ENCODE results near the gene AGBL1.

DNA sequence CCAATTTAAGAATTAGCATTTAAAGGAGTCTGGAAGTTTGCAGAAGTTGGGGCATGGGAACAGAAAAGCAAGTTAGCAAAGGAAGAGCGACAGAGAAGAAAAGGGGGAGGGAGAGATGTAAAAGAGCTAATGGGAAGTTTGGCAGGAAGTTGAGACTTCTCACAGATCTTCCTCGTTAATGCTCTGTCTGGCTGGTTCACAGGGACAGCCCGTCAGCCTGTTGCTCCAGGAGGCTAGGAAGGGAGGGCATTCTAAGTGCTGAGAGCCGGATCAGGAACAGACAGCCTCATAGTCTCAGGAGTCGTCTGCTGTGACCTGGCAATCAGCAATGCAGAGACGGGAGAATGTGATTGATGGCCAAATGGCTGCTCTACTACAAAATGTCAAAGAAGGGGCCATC lies 150.3 kb downstream of the AGBL1 start:
- TF ChIP-seq, protein P1, sequence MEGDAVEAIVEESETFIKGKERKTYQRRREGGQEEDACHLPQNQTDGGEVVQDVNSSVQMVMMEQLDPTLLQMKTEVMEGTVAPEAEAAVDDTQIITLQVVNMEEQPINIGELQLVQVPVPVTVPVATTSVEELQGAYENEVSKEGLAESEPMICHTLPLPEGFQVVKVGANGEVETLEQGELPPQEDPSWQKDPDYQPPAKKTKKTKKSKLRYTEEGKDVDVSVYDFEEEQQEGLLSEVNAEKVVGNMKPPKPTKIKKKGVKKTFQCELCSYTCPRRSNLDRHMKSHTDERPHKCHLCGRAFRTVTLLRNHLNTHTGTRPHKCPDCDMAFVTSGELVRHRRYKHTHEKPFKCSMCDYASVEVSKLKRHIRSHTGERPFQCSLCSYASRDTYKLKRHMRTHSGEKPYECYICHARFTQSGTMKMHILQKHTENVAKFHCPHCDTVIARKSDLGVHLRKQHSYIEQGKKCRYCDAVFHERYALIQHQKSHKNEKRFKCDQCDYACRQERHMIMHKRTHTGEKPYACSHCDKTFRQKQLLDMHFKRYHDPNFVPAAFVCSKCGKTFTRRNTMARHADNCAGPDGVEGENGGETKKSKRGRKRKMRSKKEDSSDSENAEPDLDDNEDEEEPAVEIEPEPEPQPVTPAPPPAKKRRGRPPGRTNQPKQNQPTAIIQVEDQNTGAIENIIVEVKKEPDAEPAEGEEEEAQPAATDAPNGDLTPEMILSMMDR (conservative IDR thresholded peaks at IDR 0.05) = no peak
- TF ChIP-seq EZH2 (IDR thresholded peaks at IDR 0.05; ENCODE audit: low read depth) = no peak

Measured in PC-9 (cell line).